Measurements from ENCODE around the gene CLDN9. TPM values are rescaled to one million over a fixed set of nuclear protein-coding genes. Genes with fewer than 3 reads are reported as not detected.

CLDN9 gene
- total RNA-seq, 1 donor from 2014 or later = 0.99 TPM

- Mint-ChIP-seq H3K27me3 (no peaks in the 10 kb centered on the region), H3K4me1 (ENCODE audit: unreplicated experiment) (no peaks in the 10 kb centered on the region), H3K9me3 (no peaks in the 10 kb centered on the region), H3K36me3 (no peaks in the 10 kb centered on the region), H3K4me3 (peak overlapping the region; percentile 86), H3K27ac (peak overlapping the region; percentile 84)
- peak; percentile 93 for DNase-seq (ENCODE audit: extremely low spot score, unreplicated experiment)
- TF ChIP-seq, protein P1, sequence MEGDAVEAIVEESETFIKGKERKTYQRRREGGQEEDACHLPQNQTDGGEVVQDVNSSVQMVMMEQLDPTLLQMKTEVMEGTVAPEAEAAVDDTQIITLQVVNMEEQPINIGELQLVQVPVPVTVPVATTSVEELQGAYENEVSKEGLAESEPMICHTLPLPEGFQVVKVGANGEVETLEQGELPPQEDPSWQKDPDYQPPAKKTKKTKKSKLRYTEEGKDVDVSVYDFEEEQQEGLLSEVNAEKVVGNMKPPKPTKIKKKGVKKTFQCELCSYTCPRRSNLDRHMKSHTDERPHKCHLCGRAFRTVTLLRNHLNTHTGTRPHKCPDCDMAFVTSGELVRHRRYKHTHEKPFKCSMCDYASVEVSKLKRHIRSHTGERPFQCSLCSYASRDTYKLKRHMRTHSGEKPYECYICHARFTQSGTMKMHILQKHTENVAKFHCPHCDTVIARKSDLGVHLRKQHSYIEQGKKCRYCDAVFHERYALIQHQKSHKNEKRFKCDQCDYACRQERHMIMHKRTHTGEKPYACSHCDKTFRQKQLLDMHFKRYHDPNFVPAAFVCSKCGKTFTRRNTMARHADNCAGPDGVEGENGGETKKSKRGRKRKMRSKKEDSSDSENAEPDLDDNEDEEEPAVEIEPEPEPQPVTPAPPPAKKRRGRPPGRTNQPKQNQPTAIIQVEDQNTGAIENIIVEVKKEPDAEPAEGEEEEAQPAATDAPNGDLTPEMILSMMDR (conservative IDR thresholded peaks at IDR 0.05) = peak; percentile 96
Measured at GRCh38 chr16:3059041-3059722, 46.5 kb downstream of the CLDN9 start.

DNA sequence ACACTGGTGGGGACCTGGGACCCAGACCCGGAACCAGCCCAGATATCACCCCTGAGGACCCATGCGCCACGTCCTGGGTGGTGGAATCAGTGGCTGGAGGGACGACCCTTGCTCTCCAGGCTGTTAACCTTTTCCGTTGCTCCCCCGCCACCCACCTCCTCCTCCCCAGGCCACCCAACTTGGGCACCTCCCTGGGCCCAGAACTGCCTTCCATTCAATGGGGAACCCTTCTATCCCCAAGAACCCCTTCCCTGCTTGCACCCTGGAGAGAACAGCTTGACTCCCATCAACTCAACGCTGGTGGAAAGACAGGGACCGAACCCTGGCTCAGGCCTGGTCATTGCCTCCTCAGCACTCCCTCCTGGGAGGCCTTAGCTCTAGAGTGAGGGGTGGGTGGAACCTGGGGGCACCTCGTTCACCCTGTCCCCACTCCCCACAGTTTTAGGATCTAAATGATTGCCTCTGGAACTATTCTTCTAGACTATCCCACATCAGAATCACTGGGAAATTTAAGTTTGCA is 47.1 kb downstream of the CLDN9 start:
- Mint-ChIP-seq H3K27ac (peak overlapping the region; percentile 84), H3K4me1 (ENCODE audit: unreplicated experiment) (no peaks in the 10 kb centered on the region), H3K4me3 (peak overlapping the region; percentile 86), H3K9me3 (no peaks in the 10 kb centered on the region), H3K36me3 (no peaks in the 10 kb centered on the region), H3K27me3 (no peaks in the 10 kb centered on the region)
- TF ChIP-seq, protein P1 (conservative IDR thresholded peaks at IDR 0.05) = no peak
- no peak for DNase-seq (ENCODE audit: extremely low spot score, unreplicated experiment)

GRCh38 chr16:3060339-3061127 is 47.8 kb downstream of the CLDN9 start:
- H3K36me3 Mint-ChIP-seq = no peaks in the 10 kb centered on the region
- H3K9me3 Mint-ChIP-seq = no peaks in the 10 kb centered on the region
- H3K4me1 Mint-ChIP-seq (ENCODE audit: unreplicated experiment) = no peaks in the 10 kb centered on the region
- H3K27me3 Mint-ChIP-seq = no peaks in the 10 kb centered on the region
- H3K4me3 Mint-ChIP-seq = peak overlapping the region; percentile 86
- TF ChIP-seq, protein P1 (conservative IDR thresholded peaks at IDR 0.05) = no peak
- H3K27ac Mint-ChIP-seq = no peak overlapping the region
- DNase-seq (ENCODE audit: extremely low spot score, unreplicated experiment) = no peak

DNA sequence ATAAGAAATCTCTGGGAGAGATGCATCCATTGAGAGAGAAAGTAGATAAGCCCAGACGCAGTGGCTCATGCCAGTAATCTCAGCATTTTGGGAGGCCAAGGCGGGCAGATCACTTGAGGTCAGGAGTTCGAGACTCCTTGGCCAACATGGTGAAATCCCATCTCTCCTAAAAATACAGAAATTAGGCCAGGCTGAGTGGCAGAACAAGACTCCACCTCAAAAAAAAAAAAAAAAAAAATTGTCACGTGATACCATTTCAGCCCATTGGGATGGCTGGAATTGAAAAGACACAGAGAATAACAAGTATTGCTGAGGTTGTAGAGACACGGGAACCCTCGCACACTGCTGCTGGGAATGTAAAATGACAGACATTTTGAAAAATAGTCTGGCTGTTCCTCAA is 49.8 kb downstream of the CLDN9 start:
- TF ChIP-seq, protein P1 (conservative IDR thresholded peaks at IDR 0.05) = no peak
- no peaks in the 10 kb centered on the region for H3K27me3 Mint-ChIP-seq
- H3K27ac Mint-ChIP-seq = no peak overlapping the region
- no peak for DNase-seq (ENCODE audit: extremely low spot score, unreplicated experiment)
- H3K4me1 Mint-ChIP-seq (ENCODE audit: unreplicated experiment) = no peaks in the 10 kb centered on the region
- no peaks in the 10 kb centered on the region for H3K36me3 Mint-ChIP-seq
- H3K4me3 Mint-ChIP-seq = no peak overlapping the region
- H3K9me3 Mint-ChIP-seq = no peaks in the 10 kb centered on the region

- Mint-ChIP-seq H3K4me3 (no peak overlapping the region), H3K4me1 (ENCODE audit: unreplicated experiment) (no peaks in the 10 kb centered on the region), H3K36me3 (no peaks in the 10 kb centered on the region), H3K27ac (no peak overlapping the region), H3K27me3 (no peaks in the 10 kb centered on the region), H3K9me3 (no peaks in the 10 kb centered on the region)
- TF ChIP-seq, protein P1 (conservative IDR thresholded peaks at IDR 0.05) = no peak
- no peak for DNase-seq (ENCODE audit: extremely low spot score, unreplicated experiment)
Measured at GRCh38 chr16:3063625-3064386, 51.1 kb downstream of the CLDN9 start.

Measured in type B pancreatic cell (in vitro differentiated cells).